Endothelial cell of umbilical vein (primary cell): ENCODE data around the gene PEMT. TPM values are rescaled to one million over a fixed set of nuclear protein-coding genes. Genes with fewer than 3 reads are reported as not detected.

Source experiments
- BruUV-seq: library from RNA; stranded (reverse); fragments of 400-500 nt; replicated peaks from 2 replicates; lab custom pipeline; 2021; lab: Mats Ljungman, UMichigan
- CTCF ChIA-PET: fragments of 300-600, 350-600 bp; sonication (Branson Sonifier 250); formaldehyde crosslinking; loops from one replicate; lab custom pipeline; 2021; ENCODE audit warnings: antibody characterized with exemption, inconsistent platforms; lab: Charles Lee
- POLR2A ChIA-PET: fragments of 300-600, 350-600 bp; sonication (Branson Sonifier 250); formaldehyde crosslinking; loops from one replicate; lab custom pipeline; 2021; ENCODE audit warnings: antibody characterized with exemption, inconsistent platforms; lab: Charles Lee
- DNase-seq: peaks from one replicate; pipeline ENCODE4 v3.0.0-alpha.2; 2011; ENCODE audit warnings: low read depth, low spot score
- FAIRE-seq: peaks from 2 replicates; lab custom pipeline; 2011; peaks lifted over from hg19 to GRCh38; lab: Jason Lieb, UNC
- H2AFZ ChIP-seq: 2 replicates; pipeline ENCODE4 v1.6.0; 2012; ENCODE audit warnings: low read depth, low read length, control low read depth, inconsistent platforms
- H3K27ac ChIP-seq: 2 replicates; pipeline ENCODE4 v1.5.1; 2011; ENCODE audit warnings: low read depth, mild to moderate bottlenecking, control low read depth, low read length, moderate library complexity; ENCODE audit not compliant: insufficient read depth
- H3K27me3 ChIP-seq, 2 experiments: 2 replicates each; pipeline versions ENCODE4 v1.6.0 to v1.6.1; 2011; ENCODE audit warnings: low read length in 2 of 2, mixed read lengths in 1 of 2; ENCODE audit not compliant: control insufficient read depth in 2 of 2, insufficient read depth in 2 of 2
- H3K36me3 ChIP-seq, 2 experiments: 2 replicates in 1 of 2; 3 replicates in 1 of 2; pipeline ENCODE4 v1.5.1; 2011; ENCODE audit warnings: low read length in 2 of 2, mild to moderate bottlenecking in 1 of 2, moderate library complexity in 1 of 2; ENCODE audit not compliant: control insufficient read depth in 2 of 2, insufficient read depth in 2 of 2; ENCODE audit errors: extremely low read depth in 1 of 2
- H3K4me1 ChIP-seq: 3 replicates; pipeline ENCODE4 v1.5.1; 2011; ENCODE audit warnings: mild to moderate bottlenecking, low read length; ENCODE audit not compliant: control insufficient read depth, insufficient read depth; ENCODE audit errors: extremely low read depth
- H3K4me2 ChIP-seq: 2 replicates; pipeline ENCODE4 v1.6.1; 2011; ENCODE audit warnings: low read length, control low read depth, mixed read lengths; ENCODE audit not compliant: insufficient read depth
- H3K4me3 ChIP-seq, 3 experiments: fragments of 200-600 bp in 1 of 3; sonication (generic), shearing (Covaris generic) in 1 of 3; replicated peaks in 1 of 3; 2 replicates each; pipeline ENCODE4 v1.5.1; 2011 to 2016; ENCODE audit warnings: control low read depth in 3 of 3, low read length in 3 of 3, mild to moderate bottlenecking in 2 of 3, inconsistent platforms in 1 of 3, low read depth in 1 of 3, moderate library complexity in 1 of 3; ENCODE audit not compliant: insufficient read depth in 1 of 3
- H3K79me2 ChIP-seq: 2 replicates; pipeline ENCODE4 v1.6.0; 2012; ENCODE audit warnings: low read length, inconsistent platforms; ENCODE audit not compliant: control insufficient read depth, insufficient read depth
- H3K9ac ChIP-seq: replicated peaks from 2 replicates; pipeline ENCODE3; 2011; ENCODE audit warnings: low read length, control low read depth; ENCODE audit not compliant: insufficient read depth; ENCODE audit errors: extremely low read depth
- H3K9me1 ChIP-seq: replicated peaks from 3 replicates; pipeline ENCODE4 v1.6.0; 2011; ENCODE audit warnings: mild to moderate bottlenecking, low read length; ENCODE audit not compliant: control insufficient read depth, insufficient read depth; ENCODE audit errors: extremely low read depth
- H3K9me3 ChIP-seq: replicated peaks from 2 replicates; pipeline ENCODE4 v1.5.1; 2012; ENCODE audit warnings: low read length, inconsistent platforms; ENCODE audit not compliant: control insufficient read depth, insufficient read depth
- H4K20me1 ChIP-seq: replicated peaks from 2 replicates; pipeline ENCODE3; 2011; ENCODE audit warnings: mild to moderate bottlenecking, low read length; ENCODE audit not compliant: control insufficient read depth, insufficient read depth; ENCODE audit errors: extremely low read depth
- CTCF ChIP-seq, 2 donors: IDR thresholded peaks; 1 replicate in 1 of 2; 2 replicates in 1 of 2; pipeline ENCODE4 v1.5.1; 2011; ENCODE audit warnings: low read length in 2 of 2, mild to moderate bottlenecking in 2 of 2, moderate library complexity in 2 of 2, control low read depth in 1 of 2, inconsistent platforms in 1 of 2, low read depth in 1 of 2; ENCODE audit not compliant: insufficient read depth in 1 of 2; ENCODE audit errors: extremely low read depth in 1 of 2
- EZH2 ChIP-seq: IDR thresholded peaks from 2 replicates; pipeline ENCODE4 v1.6.1; 2012; ENCODE audit warnings: borderline replicate concordance, low read depth, mild to moderate bottlenecking, moderate library complexity, low read length, inconsistent platforms; ENCODE audit not compliant: severe bottlenecking
- JUN ChIP-seq: IDR thresholded peaks from 2 replicates; pipeline ENCODE4 v1.6.1; 2011; ENCODE audit warnings: borderline replicate concordance, low read depth; ENCODE audit not compliant: insufficient read length, insufficient read depth
- MYC ChIP-seq: IDR thresholded peaks from one replicate; pipeline ENCODE4 v1.6.1; 2011; ENCODE audit warnings: mild to moderate bottlenecking, low read depth, low read length
- dilution Hi-C: fragments of 300-500 bp; cut with MboI; formaldehyde crosslinking; loops from one replicate; pipeline ENCODE4 v1.15.0; 2019; ENCODE audit warnings: low sequenced_read_pairs; ENCODE audit not compliant: extremely low pct_ligation_motif_present
- intact Hi-C: fragments of 100-400 bp; cut with micrococcal nuclease; formaldehyde crosslinking; loops from one replicate; pipeline ENCODE4 v1.10.0; 2022
- polyA plus RNA-seq, 4 experiments: library from polyadenylated mRNA; depleted of rRNA in 3 of 4; stranded (reverse) in 3 of 4; unstranded in 1 of 4; fragments of >200 nt; gene quantifications; 2 replicates each; pipeline versions ENCODE4 v1.2.1 to v1.2.3, GENCODE V29; 2011 to 2012; ENCODE audit warnings: missing spikeins in 1 of 4
- total RNA-seq: library from RNA; stranded (reverse); gene quantifications from 2 replicates; pipeline ENCODE4 v1.2.3, GENCODE V29; 2021

PEMT gene
- total and polyA plus RNA-seq, 2 donors (not counting 3 experiments of a cell fraction or from before 2014, with no cell fraction given): 35.1 to 58.4 TPM

- Histone ChIP-seq H3K79me2 (no peaks in the 10 kb centered on the region), H3K4me2 (no peak overlapping the region), H2AFZ (no peak overlapping the region), H4K20me1 (no peaks in the 10 kb centered on the region), H3K9ac (no peak overlapping the region), H3K4me3 (no peak overlapping the region), H3K27me3 (no peaks in the 10 kb centered on the region), H3K27ac (no peak overlapping the region), H3K9me1 (no peaks in the 10 kb centered on the region), H3K36me3 (no peaks in the 10 kb centered on the region), H3K9me3 (no peaks in the 10 kb centered on the region), H3K4me1 (no peaks in the 10 kb centered on the region)
- dilution Hi-C loops (no loop called here), intact Hi-C loops (no loop called here)
- DNase-seq: no peak
- BruUV-seq: no TSS peak
- ChIA-PET CTCF (interaction anchor here (1.2 to 2.3 kb wide), 4 partner anchors 13 to 45 kb away, joined by 3 to 7 read pairs (median 4); no protein-coding TSS in a partner anchor), POLR2A (no interaction called here)
- FAIRE-seq: no peak
- TF ChIP-seq JUN (no peak), EZH2 (no peak), MYC (no peak), CTCF (IDR thresholded peaks at IDR 0.05; ENCODE audit: extremely low read depth in 1 of 2, insufficient read depth in 1 of 2, low read depth in 1 of 2, low read length in 2 of 2) (no peak)
These were observed 67.6 kb downstream of the PEMT start for GRCh38 chr17:17523731-17524490.
